Islet of Langerhans (tissue), 1 donor: ENCODE results near the gene PIBF1.

ENCODE experiments used
- FAIRE-seq: peaks from one replicate; lab custom pipeline; 2011; peaks lifted over from hg19 to GRCh38; lab: Jason Lieb, UNC

The PIBF1 gene

GRCh38 chr13:73061473-73061872 lies 279.5 kb downstream of the PIBF1 start:
- no peak for FAIRE-seq

- no peak for FAIRE-seq
These were observed 279.9 kb downstream of the PIBF1 start for GRCh38 chr13:73061876-73062275.

- no peak for FAIRE-seq
These were observed 280.5 kb downstream of the PIBF1 start for GRCh38 chr13:73062468-73062867.

- no peak for FAIRE-seq
These were observed 281.2 kb downstream of the PIBF1 start for GRCh38 chr13:73063166-73063565.

- no peak for FAIRE-seq
These were observed 283.1 kb downstream of the PIBF1 start for GRCh38 chr13:73065036-73065435.

GRCh38 chr13:73065665-73066340 lies 283.9 kb downstream of the PIBF1 start:
- no peak for FAIRE-seq
